Esophagus mucosa (tissue), 1 donor: ENCODE results near the gene PSD2. TPM values are rescaled to one million over a fixed set of nuclear protein-coding genes. Genes with fewer than 3 reads are reported as not detected.

Experiments
- ATAC-seq: fragments of 200-7000 bp; cut with Tn5 transposase; one replicate; pipeline ENCODE4 v1.9.1; 2020
- total RNA-seq: library from RNA; stranded (reverse); gene quantifications from one replicate; pipeline ENCODE4 v1.2.4, GENCODE V29; 2023
- donor health status: DM: yes; HTN: yes; CAD: no.

Gene PSD2
- not detected for total RNA-seq

DNA sequence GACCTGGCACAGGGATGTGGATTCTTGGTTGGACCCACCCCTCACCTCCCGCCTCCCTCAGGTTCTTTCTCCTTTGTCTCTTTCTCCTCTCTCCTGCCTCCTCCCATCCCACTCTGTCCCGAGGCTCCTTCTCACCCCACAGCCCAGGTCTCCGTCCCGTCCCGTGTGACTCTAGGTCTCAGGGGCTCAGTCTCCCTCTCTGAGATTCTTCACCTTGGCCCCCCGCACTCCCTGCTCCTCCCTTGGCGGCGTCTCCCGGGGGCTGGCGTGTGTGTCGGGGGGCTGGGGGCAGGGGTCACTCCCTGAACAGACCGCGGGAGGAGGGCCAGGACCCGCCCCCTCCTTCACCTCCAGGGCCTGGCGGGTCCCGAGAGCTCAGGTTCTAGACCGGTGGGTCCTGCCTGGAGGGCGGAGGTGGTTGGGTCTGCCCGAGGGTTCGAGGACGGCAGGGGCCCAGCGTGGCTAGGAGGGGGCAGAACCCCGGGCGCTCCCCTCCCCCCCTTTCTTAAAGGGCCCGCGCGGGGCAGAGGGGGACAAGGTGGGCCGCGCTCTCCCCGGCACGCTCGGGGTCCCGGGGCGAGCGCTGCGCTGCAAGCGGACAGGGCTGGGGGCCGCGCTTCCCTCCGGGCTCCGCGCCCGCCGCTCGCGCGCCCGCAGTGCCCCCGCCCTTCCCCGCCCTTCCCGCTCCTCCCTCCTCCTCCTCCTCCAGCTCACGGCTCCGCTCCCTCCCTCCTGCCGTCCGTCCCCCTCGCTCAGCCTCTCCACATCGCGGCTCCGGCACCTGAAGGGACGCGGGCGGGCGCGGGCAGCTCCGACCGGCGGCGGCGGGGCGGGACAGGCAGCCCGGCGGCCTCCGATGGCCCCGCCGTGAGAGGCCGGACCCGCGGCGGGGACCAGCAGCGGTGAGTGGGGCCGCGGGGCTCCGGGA is at the start of gene PSD2:
PSD2 (plus strand) TSS at position 735 of the 928 bp plus-strand sequence. CDS start 13,633 bp downstream, outside the sequence.
- ATAC-seq = peak; percentile 12

- ATAC-seq = peak; percentile 21
These were observed 48.7 kb upstream of the PSD2 start for GRCh38 chr5:139746691-139747582.

DNA sequence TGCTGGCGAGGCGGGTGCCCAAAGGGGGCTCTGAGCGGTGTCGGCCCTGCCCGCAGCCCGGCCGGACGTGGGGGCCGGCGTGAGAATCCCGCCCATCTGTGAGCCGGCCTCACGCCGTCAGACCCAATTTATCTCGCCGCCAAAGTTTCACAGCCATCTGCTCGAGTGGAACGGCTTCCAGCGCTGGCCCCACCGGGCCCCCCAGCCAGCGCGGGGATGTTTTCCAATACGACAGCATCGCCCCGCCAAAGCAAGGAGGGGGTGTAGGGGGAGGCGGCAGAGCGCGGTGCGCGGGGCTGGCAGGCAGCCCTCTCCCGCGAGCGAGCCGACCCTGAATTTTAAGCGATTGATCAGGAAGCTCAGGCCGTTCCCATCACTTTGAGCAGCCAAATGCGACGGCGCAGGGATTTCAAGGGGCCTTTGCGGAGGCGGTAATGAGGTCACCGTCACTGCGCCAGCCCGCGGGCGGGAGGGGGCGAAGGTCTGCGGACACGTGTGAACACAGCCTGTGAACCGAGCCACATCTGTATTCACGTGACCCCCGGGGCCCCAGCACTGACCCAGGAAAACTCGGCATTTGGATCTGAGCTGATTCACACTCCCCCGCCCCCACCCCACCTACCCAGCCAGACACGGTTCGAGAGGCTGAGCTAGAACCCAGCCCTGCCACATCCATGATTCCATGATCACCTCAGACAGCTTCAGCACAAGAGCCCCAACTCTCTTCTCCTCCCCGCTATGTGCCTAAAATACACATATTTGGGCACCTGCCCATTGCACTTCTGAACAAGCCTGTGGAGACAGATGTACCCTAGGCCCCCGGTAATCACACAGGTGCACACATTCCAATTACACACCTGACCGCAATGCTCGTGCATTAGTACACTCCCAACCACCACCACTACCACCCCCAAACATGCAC is 47.8 kb upstream of the PSD2 start:
- no peak for ATAC-seq

GRCh38 chr5:139748505-139748826 is 47.1 kb upstream of the PSD2 start:
- no peak for ATAC-seq

GRCh38 chr5:139749242-139749641 is 46.4 kb upstream of the PSD2 start:
- no peak for ATAC-seq

- no peak for ATAC-seq
These were observed 44.4 kb upstream of the PSD2 start for GRCh38 chr5:139751236-139751635.

DNA sequence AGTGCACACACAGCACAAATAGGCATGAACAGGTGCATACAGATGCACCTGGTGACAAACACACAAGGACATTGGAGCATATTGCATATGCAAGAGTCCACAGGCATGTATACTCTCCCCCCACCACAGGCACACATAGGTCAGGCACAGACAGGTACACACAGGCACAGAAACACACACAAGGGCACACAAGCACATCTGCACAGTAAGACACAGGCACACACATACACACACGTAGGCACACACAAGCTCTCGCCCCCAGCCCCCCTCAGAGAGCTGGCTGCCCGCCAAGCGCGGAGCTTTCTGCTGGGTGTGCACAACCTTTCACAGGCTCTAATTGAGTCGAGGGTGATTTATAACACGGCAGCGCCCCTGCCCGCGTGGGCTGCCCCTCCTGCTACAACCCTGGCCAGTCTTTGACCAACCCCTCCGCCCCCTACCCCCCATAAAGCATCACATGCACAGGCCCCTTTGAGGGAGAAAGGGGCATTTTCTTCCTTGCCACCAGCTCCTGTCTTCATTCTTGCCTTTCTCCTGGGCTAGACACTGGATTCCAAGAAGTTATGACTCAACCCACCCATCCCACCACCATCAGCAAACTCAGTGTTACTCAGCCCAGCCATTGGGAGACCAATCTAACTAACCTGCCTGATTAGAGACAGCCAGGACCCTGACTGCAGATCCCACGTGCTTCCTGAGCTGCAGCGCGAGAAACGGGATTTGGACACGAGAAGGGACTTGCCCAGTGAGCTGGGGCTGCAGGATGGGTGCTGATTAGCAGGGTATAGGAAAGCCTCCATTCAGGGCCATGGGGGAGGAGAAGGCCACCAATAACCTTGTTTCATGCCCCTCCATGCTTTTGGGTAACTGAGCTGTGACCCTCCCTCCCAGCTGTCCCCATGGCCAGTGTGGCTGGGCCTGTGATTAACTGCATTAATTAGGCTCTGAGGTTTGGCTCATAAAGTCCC is 42.8 kb upstream of the PSD2 start:
- ATAC-seq = no peak

GRCh38 chr5:139755892-139756671 is 39.5 kb upstream of the PSD2 start:
- no peak for ATAC-seq

- ATAC-seq = no peak
These were observed 38.6 kb upstream of the PSD2 start for GRCh38 chr5:139756971-139757370.

DNA sequence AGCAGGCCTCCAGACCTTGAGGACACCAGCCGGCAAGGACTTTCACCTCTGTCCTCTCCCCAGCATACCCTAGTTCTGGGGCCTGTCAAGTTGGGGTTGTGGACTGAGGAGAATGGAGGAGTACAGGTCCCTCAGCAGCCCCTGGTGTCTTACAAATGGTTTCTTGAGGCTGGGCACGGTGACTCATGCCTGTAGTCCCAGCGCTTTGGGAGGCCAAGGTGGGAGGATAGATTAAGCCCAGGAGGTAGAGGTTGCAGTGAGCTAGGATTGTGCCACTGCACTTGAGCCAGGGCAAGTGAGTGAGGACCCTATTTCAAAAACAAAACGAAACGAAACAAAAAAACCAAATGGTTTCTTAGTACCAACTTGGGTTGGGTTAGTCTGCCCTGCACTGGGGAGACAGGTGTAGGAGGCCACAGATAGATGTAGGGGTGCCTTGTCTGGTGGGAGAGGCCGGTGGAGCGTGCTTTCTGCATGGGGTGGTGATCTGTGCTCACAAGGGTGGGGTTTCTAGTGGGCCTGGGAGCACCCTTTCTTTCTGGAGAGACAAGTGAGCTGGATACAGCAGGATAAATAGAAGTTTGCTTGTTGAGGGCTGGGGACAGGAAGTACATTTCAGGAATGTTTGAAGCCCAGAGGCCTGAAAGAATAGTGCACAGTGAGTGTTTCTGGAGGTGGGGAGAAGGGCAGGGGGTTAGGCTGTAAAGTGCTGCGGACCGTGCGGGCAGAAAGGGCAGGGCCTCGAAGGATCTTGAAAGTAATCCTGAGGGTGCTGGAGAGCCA is 37.7 kb upstream of the PSD2 start:
- ATAC-seq = no peak

DNA sequence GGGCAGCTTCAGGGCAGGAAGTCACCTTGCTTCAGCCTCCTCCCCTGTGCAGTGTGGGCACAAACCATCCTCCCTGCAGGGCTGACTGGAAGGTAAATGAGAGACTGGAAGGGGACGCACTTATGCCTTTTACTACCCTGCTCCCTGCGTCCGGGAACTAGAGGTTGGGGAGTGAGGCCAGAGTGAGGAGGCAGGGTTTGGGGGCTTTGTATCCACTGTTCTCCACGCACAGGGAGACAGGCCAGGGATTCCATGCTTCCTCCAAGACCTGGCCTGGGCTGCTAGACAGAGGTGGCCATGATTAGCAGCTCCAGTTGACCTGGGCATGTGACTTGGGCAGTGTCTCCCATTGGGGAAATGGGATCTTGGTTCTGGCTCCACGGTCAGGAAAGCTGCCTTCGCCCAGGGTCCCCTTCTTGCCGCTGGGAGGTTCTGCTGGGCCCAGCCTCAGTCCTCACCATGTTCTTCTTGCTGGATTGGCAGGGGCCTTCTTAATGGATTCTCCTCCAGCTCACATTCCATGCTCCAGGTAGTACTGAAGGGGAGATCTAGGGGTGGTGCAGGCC is 37.0 kb upstream of the PSD2 start:
- no peak for ATAC-seq

DNA sequence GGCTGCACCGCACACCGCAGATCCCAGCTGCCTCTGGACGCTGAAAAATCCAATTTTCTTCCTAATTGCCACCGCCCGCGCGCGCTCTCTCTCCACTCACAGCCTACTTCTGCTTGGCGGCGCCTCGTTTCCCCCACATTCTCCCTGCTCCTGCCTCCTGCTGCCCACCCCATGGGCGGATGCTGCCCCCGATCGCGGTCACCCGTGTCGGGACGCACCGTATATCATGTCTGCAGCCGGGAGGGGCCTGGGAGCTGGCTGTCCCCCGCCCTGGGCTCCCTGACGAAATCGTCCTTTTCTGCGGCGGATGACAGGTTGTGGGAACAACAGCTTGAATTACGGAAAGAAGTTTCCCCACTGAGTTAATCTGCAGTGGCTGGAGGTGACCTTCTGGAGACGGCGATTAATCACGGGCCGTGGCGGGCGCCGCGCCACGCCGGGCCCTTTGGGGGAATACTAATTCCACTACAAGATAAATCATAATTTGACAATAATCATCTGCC is 36.3 kb upstream of the PSD2 start:
- ATAC-seq = no peak

GRCh38 chr5:139760066-139761056 is 35.2 kb upstream of the PSD2 start:
- no peak for ATAC-seq

DNA sequence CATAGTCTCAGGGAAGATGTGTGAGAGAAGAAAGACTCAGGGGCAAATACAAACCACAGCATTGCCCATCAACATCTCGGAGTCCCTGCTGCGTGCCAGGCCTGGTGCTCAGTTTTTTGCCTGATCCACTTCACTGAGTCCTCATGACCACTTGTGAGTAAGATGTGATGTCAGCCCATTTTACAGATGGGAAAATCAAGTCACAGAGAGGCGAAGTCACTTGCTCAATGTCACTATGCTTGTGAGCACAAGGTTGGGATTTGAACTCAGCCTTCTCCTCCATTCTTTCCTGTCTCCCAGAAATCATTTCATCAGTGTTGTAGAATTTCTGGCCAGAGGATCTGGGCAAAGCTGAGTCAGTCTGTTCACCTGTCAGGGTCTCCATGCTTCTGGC is 34.6 kb upstream of the PSD2 start:
- no peak for ATAC-seq

DNA sequence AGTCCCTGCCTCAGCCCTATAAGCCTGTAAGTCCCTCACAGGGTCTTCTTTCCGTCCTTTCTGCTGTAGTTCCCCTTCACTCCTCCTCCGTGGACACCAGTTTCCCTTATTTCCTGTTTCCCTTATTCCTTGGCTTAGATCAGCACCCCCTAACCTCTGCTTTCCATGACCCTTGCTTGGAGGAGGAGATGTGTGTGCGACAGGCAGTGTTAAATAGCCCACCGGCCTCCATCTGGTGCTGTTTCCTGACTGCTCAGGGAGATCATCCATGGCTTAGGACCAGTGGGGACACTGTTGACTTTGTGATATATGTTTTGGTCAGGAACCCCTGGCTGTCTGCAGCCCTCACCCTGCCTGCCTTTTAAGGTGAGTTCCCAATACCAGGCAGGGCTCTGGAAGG is 34.1 kb upstream of the PSD2 start:
- no peak for ATAC-seq

DNA sequence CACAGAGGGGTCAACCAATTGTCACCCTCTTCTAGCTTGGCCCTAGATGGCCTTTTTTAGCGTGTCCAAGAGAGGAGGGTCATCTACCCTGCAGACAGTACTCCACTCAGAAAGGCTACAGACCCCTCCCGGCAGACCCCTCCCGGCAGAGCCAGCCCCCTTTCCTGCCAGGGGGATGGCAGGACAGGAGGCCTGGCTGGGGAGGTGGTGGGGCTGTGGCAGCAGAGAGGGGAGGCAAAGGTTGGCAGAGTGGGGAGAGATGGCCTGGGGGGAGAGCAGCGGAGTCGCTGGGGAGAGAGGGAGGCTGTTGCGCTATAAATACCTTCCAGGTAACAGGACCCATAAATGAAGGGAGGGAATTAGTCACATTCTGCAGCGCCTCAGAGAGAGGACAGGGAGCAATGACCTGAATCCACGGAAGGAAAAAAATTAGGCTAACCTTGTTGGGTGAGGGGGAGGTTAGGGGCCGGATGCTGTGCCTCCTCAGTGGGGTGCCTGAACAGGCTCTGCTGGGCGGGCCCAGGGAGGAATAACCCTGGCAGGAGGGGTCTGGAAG is 32.9 kb upstream of the PSD2 start:
- ATAC-seq = no peak

- no peak for ATAC-seq
These were observed 32.2 kb upstream of the PSD2 start for GRCh38 chr5:139763280-139763929.
